GM23248 (cell line): ENCODE measurements around the gene CALN1.

ENCODE experiments used
- EZH2 ChIP-seq: fragments of 200-600 bp; sonication (generic); IDR thresholded peaks from 2 replicates; pipeline ENCODE4 v1.6.1; 2018; ENCODE audit warnings: antibody characterized with exemption, mild to moderate bottlenecking; ENCODE audit not compliant: insufficient read depth, poor library complexity, severe bottlenecking
- EZH2phosphoT487 ChIP-seq: fragments of 200-600 bp; sonication (generic); IDR thresholded peaks from 2 replicates; pipeline ENCODE4 v1.6.1; 2018; ENCODE audit warnings: antibody characterized with exemption, moderate library complexity, mild to moderate bottlenecking, low read depth; ENCODE audit not compliant: insufficient read depth

GRCh38 chr7:72048420-72048819 lies 363.7 kb downstream of the CALN1 start:
- no peak for TF ChIP-seq EZH2
- TF ChIP-seq EZH2phosphoT487 = no peak
